ENCODE measurements around the gene PDE4B.

GRCh38 chr1:66112744-66113400, 320.2 kb downstream of the PDE4B start:
- TF ChIP-seq POLR2A (IDR thresholded peaks at IDR 0.05; ENCODE audit: low read depth, low read length): no peak
- TF ChIP-seq TAF1 (IDR thresholded peaks at IDR 0.05; ENCODE audit: low read depth, low read length): no peak
- TF ChIP-seq SPI1 (IDR thresholded peaks at IDR 0.05; ENCODE audit: low read depth, low read length): no peak
- no peak for TF ChIP-seq POLR2AphosphoS5 (IDR thresholded peaks at IDR 0.05; ENCODE audit: low read depth, low read length)
- TF ChIP-seq POU2F2 (IDR thresholded peaks at IDR 0.05; ENCODE audit: low read depth, low read length): no peak
